GM19099 (cell line): ENCODE measurements around the gene MINPP1.

Source experiments
- POLR2A ChIP-seq: IDR thresholded peaks from 3 replicates; pipeline ENCODE4 v1.6.1; 2011; ENCODE audit warnings: low read depth; ENCODE audit not compliant: insufficient read length; ENCODE audit errors: extremely low read depth

Gene MINPP1

GRCh38 chr10:87531908-87532622 is 27.4 kb downstream of the MINPP1 start:
- no peak for TF ChIP-seq POLR2A

GRCh38 chr10:87532696-87533095 is 28.0 kb downstream of the MINPP1 start:
- no peak for TF ChIP-seq POLR2A

GRCh38 chr10:87534173-87534858 is 29.6 kb downstream of the MINPP1 start:
- TF ChIP-seq POLR2A = no peak

GRCh38 chr10:87538092-87539015 is 33.7 kb downstream of the MINPP1 start:
- no peak for TF ChIP-seq POLR2A

- TF ChIP-seq POLR2A = no peak
Measured at GRCh38 chr10:87541114-87541513, 36.4 kb downstream of the MINPP1 start.

- TF ChIP-seq POLR2A = no peak
Measured at GRCh38 chr10:87544721-87545120, 40.0 kb downstream of the MINPP1 start.

GRCh38 chr10:87545783-87546182 is 41.1 kb downstream of the MINPP1 start:
- no peak for TF ChIP-seq POLR2A

DNA sequence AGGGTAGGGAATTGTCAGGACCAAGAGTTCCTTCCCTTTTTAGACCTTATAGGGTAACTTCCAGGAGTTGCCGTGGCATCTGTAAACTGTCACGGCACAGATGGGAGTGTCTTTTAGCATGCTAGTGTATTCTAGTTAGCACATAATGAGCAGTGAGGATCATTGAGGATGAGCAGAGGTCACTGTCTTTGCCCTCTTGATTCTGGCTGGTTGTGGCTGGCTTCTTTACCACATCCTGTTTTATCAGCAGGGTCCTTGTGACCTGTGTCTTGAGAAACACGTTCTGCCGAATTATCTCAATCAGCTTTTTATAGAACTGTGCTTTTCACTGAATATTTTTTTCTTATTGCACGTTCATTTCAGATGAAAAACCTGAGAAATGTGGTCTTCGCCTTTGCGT is 41.5 kb downstream of the MINPP1 start:
- TF ChIP-seq POLR2A = no peak

DNA sequence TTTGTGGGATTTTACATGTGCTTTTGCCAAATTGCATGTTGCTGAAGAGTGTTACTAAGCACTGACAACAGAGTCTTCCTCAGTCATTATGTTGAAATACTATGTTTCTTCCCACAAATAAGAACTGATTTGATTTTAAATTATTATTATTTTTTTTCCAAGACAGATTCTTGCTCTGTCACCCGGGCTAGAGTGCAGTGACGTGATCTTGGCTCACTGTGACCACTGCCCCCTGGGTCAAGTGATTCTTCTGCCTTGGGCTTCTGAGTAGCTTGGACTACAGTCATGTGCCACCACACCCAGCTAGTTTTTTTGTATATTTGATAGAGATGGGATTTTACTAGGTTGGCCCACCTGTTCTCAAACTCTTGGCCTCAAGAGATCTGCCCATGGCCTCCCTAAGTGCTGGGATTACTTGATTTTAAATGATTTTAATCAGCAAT is 42.3 kb downstream of the MINPP1 start:
- no peak for TF ChIP-seq POLR2A

GRCh38 chr10:87547734-87548311 is 43.1 kb downstream of the MINPP1 start:
- TF ChIP-seq POLR2A = no peak

DNA sequence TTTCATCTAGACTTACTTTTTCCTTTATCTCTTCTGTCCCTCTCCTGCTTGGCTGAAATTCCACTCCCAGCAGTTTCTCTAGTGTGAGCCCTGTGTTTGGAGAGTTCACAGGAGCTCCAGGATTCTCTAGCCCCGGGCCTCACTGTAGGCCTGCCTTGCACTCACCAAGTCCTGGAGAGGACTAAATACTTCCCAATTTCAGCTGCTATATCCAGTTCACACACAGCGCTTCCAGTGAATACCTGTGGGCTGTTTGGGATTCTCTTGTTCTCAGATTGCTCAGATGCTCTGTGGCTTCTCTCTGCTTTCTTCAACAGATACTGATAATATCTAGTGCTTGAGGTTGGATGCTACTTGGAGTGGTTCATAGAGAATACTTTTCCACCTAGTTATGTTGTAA is 46.0 kb downstream of the MINPP1 start:
- no peak for TF ChIP-seq POLR2A

- no peak for TF ChIP-seq POLR2A
Measured at GRCh38 chr10:87551326-87551725, 46.6 kb downstream of the MINPP1 start.

GRCh38 chr10:87552248-87552929 is 47.7 kb downstream of the MINPP1 start:
- no peak for TF ChIP-seq POLR2A

GRCh38 chr10:87557409-87557808 is 52.7 kb downstream of the MINPP1 start:
- no peak for TF ChIP-seq POLR2A
